PC-3 (cell line): Measurements from ENCODE around the gene KCTD6.

ENCODE experiments used
- EZH2 ChIP-seq: fragments of 300-600 bp; sonication (generic); IDR thresholded peaks from one replicate; pipeline ENCODE4 v1.6.1; 2017; ENCODE audit warnings: antibody characterized with exemption, mild to moderate bottlenecking, low read length; ENCODE audit not compliant: unreplicated experiment
- EZH2phosphoT487 ChIP-seq: fragments of 300-600 bp; sonication (generic); IDR thresholded peaks from 2 replicates; pipeline ENCODE4 v1.6.1; 2018; ENCODE audit warnings: mild to moderate bottlenecking, antibody characterized with exemption, low read length, borderline replicate concordance
- TF ChIP-seq, protein P1 (sequence below): fragments of 300-600 bp; sonication (generic); conservative IDR thresholded peaks from 2 replicates; pipeline ENCODE4 v1.5.1; 2017; ENCODE audit warnings: antibody characterized with exemption, low read depth, mild to moderate bottlenecking, low read length

DNA sequence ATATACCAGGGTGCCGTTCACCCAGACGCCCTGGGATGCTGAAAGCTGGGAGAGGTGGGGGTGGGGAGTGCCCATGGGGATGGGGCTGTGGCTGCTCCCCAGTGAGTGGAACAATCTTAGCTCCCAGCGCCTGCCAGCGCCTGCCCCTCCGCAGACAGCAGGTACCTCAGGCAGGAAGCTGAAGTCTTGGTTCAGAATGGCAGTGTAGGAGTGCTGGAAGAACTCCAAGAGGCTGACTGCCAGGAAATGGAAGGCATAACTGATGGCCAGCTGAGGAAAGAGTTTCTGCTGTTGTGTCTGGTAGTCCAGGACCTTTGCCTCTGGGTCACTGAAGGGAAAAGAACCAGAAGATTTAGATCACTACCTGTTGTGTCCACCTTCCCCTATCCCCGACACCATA is 36.7 kb downstream of the KCTD6 start:
- TF ChIP-seq, protein P1, sequence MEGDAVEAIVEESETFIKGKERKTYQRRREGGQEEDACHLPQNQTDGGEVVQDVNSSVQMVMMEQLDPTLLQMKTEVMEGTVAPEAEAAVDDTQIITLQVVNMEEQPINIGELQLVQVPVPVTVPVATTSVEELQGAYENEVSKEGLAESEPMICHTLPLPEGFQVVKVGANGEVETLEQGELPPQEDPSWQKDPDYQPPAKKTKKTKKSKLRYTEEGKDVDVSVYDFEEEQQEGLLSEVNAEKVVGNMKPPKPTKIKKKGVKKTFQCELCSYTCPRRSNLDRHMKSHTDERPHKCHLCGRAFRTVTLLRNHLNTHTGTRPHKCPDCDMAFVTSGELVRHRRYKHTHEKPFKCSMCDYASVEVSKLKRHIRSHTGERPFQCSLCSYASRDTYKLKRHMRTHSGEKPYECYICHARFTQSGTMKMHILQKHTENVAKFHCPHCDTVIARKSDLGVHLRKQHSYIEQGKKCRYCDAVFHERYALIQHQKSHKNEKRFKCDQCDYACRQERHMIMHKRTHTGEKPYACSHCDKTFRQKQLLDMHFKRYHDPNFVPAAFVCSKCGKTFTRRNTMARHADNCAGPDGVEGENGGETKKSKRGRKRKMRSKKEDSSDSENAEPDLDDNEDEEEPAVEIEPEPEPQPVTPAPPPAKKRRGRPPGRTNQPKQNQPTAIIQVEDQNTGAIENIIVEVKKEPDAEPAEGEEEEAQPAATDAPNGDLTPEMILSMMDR, result no peak
- no peak for TF ChIP-seq EZH2
- no peak for TF ChIP-seq EZH2phosphoT487
